Measurements from ENCODE around the gene TRABD2A.

Gene TRABD2A

GRCh38 chr2:84889332-84889731 is 8.4 kb upstream of the TRABD2A start:
- H3K79me2 ChIP-seq (ENCODE audit: control insufficient read depth, insufficient read depth, low read length, unreplicated experiment), result no peaks in the 10 kb centered on the region
- no peaks in the 10 kb centered on the region for H3K27me3 ChIP-seq (ENCODE audit: insufficient read depth, low read length)
- peak overlapping the region; percentile 90 for H3K27ac ChIP-seq (ENCODE audit: low read depth, low read length)
- no peaks in the 10 kb centered on the region for H3K36me3 ChIP-seq (ENCODE audit: insufficient read depth, low read length)
- H3K4me1 ChIP-seq (ENCODE audit: control insufficient read depth, insufficient read depth, low read length, unreplicated experiment), result peaks cover 23% of the 10 kb centered on the region
- peak overlapping the region; percentile 62 for H3K4me3 ChIP-seq (ENCODE audit: low read depth, low read length)
- peak overlapping the region; percentile 95 for H2AFZ ChIP-seq (ENCODE audit: low read length, unreplicated experiment)

- no peaks in the 10 kb centered on the region for H3K36me3 ChIP-seq (ENCODE audit: insufficient read depth, low read length)
- H3K79me2 ChIP-seq (ENCODE audit: control insufficient read depth, insufficient read depth, low read length, unreplicated experiment), result no peaks in the 10 kb centered on the region
- peaks cover 25% of the 10 kb centered on the region for H3K4me1 ChIP-seq (ENCODE audit: control insufficient read depth, insufficient read depth, low read length, unreplicated experiment)
- no peaks in the 10 kb centered on the region for H3K27me3 ChIP-seq (ENCODE audit: insufficient read depth, low read length)
- H2AFZ ChIP-seq (ENCODE audit: low read length, unreplicated experiment), result peak overlapping the region; percentile 95
- peak overlapping the region; percentile 90 for H3K27ac ChIP-seq (ENCODE audit: low read depth, low read length)
- peak overlapping the region; percentile 62 for H3K4me3 ChIP-seq (ENCODE audit: low read depth, low read length)
Measured at GRCh38 chr2:84888401-84889276, 7.8 kb upstream of the TRABD2A start.

- H3K4me1 ChIP-seq (ENCODE audit: control insufficient read depth, insufficient read depth, low read length, unreplicated experiment), result peaks cover 39% of the 10 kb centered on the region
- no peak overlapping the region for H3K4me3 ChIP-seq (ENCODE audit: low read depth, low read length)
- H2AFZ ChIP-seq (ENCODE audit: low read length, unreplicated experiment), result no peak overlapping the region
- no peak overlapping the region for H3K27ac ChIP-seq (ENCODE audit: low read depth, low read length)
- no peaks in the 10 kb centered on the region for H3K27me3 ChIP-seq (ENCODE audit: insufficient read depth, low read length)
- H3K79me2 ChIP-seq (ENCODE audit: control insufficient read depth, insufficient read depth, low read length, unreplicated experiment), result no peaks in the 10 kb centered on the region
- H3K36me3 ChIP-seq (ENCODE audit: insufficient read depth, low read length), result no peaks in the 10 kb centered on the region
Measured at GRCh38 chr2:84886791-84887190, 5.9 kb upstream of the TRABD2A start.

GRCh38 chr2:84885111-84885510 is 4.2 kb upstream of the TRABD2A start:
- Histone ChIP-seq H3K27ac (ENCODE audit: low read depth, low read length) (no peak overlapping the region), H3K4me3 (ENCODE audit: low read depth, low read length) (no peak overlapping the region), H3K4me1 (ENCODE audit: control insufficient read depth, insufficient read depth, low read length, unreplicated experiment) (peaks cover 39% of the 10 kb centered on the region), H3K27me3 (ENCODE audit: insufficient read depth, low read length) (no peaks in the 10 kb centered on the region), H3K36me3 (ENCODE audit: insufficient read depth, low read length) (no peaks in the 10 kb centered on the region), H2AFZ (ENCODE audit: low read length, unreplicated experiment) (no peak overlapping the region), H3K79me2 (ENCODE audit: control insufficient read depth, insufficient read depth, low read length, unreplicated experiment) (peaks cover 3% of the 10 kb centered on the region)

GRCh38 chr2:84884449-84884848 is 3.6 kb upstream of the TRABD2A start:
- H3K79me2 ChIP-seq (ENCODE audit: control insufficient read depth, insufficient read depth, low read length, unreplicated experiment), result peaks cover 6% of the 10 kb centered on the region
- no peaks in the 10 kb centered on the region for H3K36me3 ChIP-seq (ENCODE audit: insufficient read depth, low read length)
- H3K27ac ChIP-seq (ENCODE audit: low read depth, low read length), result no peak overlapping the region
- H3K4me3 ChIP-seq (ENCODE audit: low read depth, low read length), result no peak overlapping the region
- peak overlapping the region; percentile 68 for H2AFZ ChIP-seq (ENCODE audit: low read length, unreplicated experiment)
- peaks cover 38% of the 10 kb centered on the region for H3K4me1 ChIP-seq (ENCODE audit: control insufficient read depth, insufficient read depth, low read length, unreplicated experiment)
- no peaks in the 10 kb centered on the region for H3K27me3 ChIP-seq (ENCODE audit: insufficient read depth, low read length)

GRCh38 chr2:84882775-84883550 is 2.1 kb upstream of the TRABD2A start:
- no peaks in the 10 kb centered on the region for H3K27me3 ChIP-seq (ENCODE audit: insufficient read depth, low read length)
- peaks cover 31% of the 10 kb centered on the region for H3K4me1 ChIP-seq (ENCODE audit: control insufficient read depth, insufficient read depth, low read length, unreplicated experiment)
- peaks cover 8% of the 10 kb centered on the region for H3K79me2 ChIP-seq (ENCODE audit: control insufficient read depth, insufficient read depth, low read length, unreplicated experiment)
- H3K27ac ChIP-seq (ENCODE audit: low read depth, low read length), result peak overlapping the region; percentile 44
- H2AFZ ChIP-seq (ENCODE audit: low read length, unreplicated experiment), result peak overlapping the region; percentile 69
- peak overlapping the region; percentile 83 for H3K4me3 ChIP-seq (ENCODE audit: low read depth, low read length)
- no peaks in the 10 kb centered on the region for H3K36me3 ChIP-seq (ENCODE audit: insufficient read depth, low read length)

GRCh38 chr2:84882414-84882738 is 1.5 kb upstream of the TRABD2A start:
- no peaks in the 10 kb centered on the region for H3K36me3 ChIP-seq (ENCODE audit: insufficient read depth, low read length)
- H3K27me3 ChIP-seq (ENCODE audit: insufficient read depth, low read length), result no peaks in the 10 kb centered on the region
- peak overlapping the region; percentile 44 for H3K27ac ChIP-seq (ENCODE audit: low read depth, low read length)
- peaks cover 31% of the 10 kb centered on the region for H3K4me1 ChIP-seq (ENCODE audit: control insufficient read depth, insufficient read depth, low read length, unreplicated experiment)
- H3K79me2 ChIP-seq (ENCODE audit: control insufficient read depth, insufficient read depth, low read length, unreplicated experiment), result peaks cover 13% of the 10 kb centered on the region
- peak overlapping the region; percentile 69 for H2AFZ ChIP-seq (ENCODE audit: low read length, unreplicated experiment)
- H3K4me3 ChIP-seq (ENCODE audit: low read depth, low read length), result peak overlapping the region; percentile 83

- Histone ChIP-seq H3K4me3 (ENCODE audit: low read depth, low read length) (peak overlapping the region; percentile 83), H3K36me3 (ENCODE audit: insufficient read depth, low read length) (no peaks in the 10 kb centered on the region), H3K27ac (ENCODE audit: low read depth, low read length) (peak overlapping the region; percentile 44), H3K4me1 (ENCODE audit: control insufficient read depth, insufficient read depth, low read length, unreplicated experiment) (peaks cover 31% of the 10 kb centered on the region), H3K27me3 (ENCODE audit: insufficient read depth, low read length) (no peaks in the 10 kb centered on the region), H3K79me2 (ENCODE audit: control insufficient read depth, insufficient read depth, low read length, unreplicated experiment) (peaks cover 15% of the 10 kb centered on the region), H2AFZ (ENCODE audit: low read length, unreplicated experiment) (peak overlapping the region; percentile 69)
Measured at GRCh38 chr2:84881581-84882413, 913 bp upstream of the TRABD2A start.

- Histone ChIP-seq H2AFZ (ENCODE audit: low read length, unreplicated experiment) (peak overlapping the region; percentile 76), H3K27ac (ENCODE audit: low read depth, low read length) (no peak overlapping the region), H3K36me3 (ENCODE audit: insufficient read depth, low read length) (no peaks in the 10 kb centered on the region), H3K27me3 (ENCODE audit: insufficient read depth, low read length) (no peaks in the 10 kb centered on the region), H3K79me2 (ENCODE audit: control insufficient read depth, insufficient read depth, low read length, unreplicated experiment) (peaks cover 17% of the 10 kb centered on the region), H3K4me1 (ENCODE audit: control insufficient read depth, insufficient read depth, low read length, unreplicated experiment) (peaks cover 31% of the 10 kb centered on the region), H3K4me3 (ENCODE audit: low read depth, low read length) (peak overlapping the region; percentile 83)
Measured at GRCh38 chr2:84880395-84880644, 564 bp downstream of the TRABD2A start.

- H3K27ac ChIP-seq (ENCODE audit: low read depth, low read length), result no peak overlapping the region
- no peaks in the 10 kb centered on the region for H3K36me3 ChIP-seq (ENCODE audit: insufficient read depth, low read length)
- peaks cover 19% of the 10 kb centered on the region for H3K79me2 ChIP-seq (ENCODE audit: control insufficient read depth, insufficient read depth, low read length, unreplicated experiment)
- peak overlapping the region; percentile 76 for H2AFZ ChIP-seq (ENCODE audit: low read length, unreplicated experiment)
- H3K4me3 ChIP-seq (ENCODE audit: low read depth, low read length), result peak overlapping the region; percentile 83
- peaks cover 31% of the 10 kb centered on the region for H3K4me1 ChIP-seq (ENCODE audit: control insufficient read depth, insufficient read depth, low read length, unreplicated experiment)
- H3K27me3 ChIP-seq (ENCODE audit: insufficient read depth, low read length), result no peaks in the 10 kb centered on the region
Measured at GRCh38 chr2:84879584-84880394, 1.1 kb downstream of the TRABD2A start.

All from ACC112 (cell line).